Cardiac fibroblast (primary cell): ENCODE measurements around the gene ADAMTSL5.
"Not testable (repeated sequence)": the region's sequence is repeated elsewhere in the genome, so short reads cannot be mapped to it uniquely, and the experiment has no call there.

Experiments used
- DNase-seq, 2 donors: peaks; one replicate each; pipeline versions ENCODE4 v3.0.0 to v3.0.0-alpha.2; 2010; ENCODE audit warnings: low read depth in 2 of 2
- H3K4me3 ChIP-seq, 2 donors: replicated peaks in 1 of 2; 1 replicate in 1 of 2; 2 replicates in 1 of 2; pipeline ENCODE4 v1.5.1; 2011; ENCODE audit warnings: low read depth in 2 of 2, low read length in 2 of 2, mild to moderate bottlenecking in 2 of 2, moderate library complexity in 1 of 2
- TF ChIP-seq, protein P1 (sequence below): IDR thresholded peaks from one replicate; pipeline ENCODE4 v1.5.1; 2011; ENCODE audit warnings: low read depth, mild to moderate bottlenecking, low read length, inconsistent platforms

The ADAMTSL5 gene

DNA sequence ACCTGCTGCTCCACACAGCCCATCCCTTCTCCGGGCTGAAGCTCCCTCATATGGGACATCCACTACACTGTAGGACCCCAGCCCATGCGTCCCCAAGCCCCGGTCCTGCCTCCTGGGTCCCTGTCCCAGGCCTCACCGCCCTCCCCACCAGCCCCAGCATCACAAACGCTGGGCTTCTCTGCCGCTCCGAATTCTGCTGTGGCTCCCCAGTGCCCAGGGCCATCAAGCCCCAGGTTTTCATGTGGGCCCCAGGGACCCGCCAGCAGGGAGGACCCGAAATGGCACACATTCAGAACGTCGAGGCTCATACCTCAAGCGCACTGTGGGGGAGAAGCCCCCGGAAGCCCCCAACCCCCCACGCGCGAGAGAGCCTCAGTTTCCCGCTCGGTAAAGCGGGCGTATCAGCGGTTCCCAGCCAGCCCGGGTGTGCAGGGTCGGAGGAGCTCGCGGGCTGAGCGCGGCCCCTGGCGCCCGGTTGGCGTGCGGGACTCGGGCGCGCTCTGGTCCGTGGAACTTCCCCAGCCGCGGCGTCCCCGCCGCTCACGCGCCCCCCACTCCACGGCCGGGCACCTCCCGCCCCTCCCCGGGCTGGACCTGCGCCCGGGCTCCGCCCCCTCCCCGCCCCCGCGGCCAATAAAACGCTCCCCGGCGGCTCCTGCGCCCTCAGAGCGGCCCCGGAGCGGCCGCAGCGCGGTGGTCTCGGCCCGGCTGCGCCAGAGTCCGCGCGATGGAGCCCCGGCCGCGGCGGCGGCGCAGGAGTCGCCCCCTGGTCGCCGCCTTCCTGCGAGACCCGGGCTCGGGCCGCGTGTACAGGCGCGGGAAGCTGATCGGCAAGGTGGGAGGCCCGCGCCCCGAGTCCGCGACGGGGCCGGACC lies 10.8 kb upstream of the ADAMTSL5 start, which contains the start of gene PLK5:
Gene PLK5, plus strand, starts transcription at position 666 of the 875 bp plus-strand sequence. CDS start 2,920 bp downstream, outside the sequence.
- TF ChIP-seq, protein P1, sequence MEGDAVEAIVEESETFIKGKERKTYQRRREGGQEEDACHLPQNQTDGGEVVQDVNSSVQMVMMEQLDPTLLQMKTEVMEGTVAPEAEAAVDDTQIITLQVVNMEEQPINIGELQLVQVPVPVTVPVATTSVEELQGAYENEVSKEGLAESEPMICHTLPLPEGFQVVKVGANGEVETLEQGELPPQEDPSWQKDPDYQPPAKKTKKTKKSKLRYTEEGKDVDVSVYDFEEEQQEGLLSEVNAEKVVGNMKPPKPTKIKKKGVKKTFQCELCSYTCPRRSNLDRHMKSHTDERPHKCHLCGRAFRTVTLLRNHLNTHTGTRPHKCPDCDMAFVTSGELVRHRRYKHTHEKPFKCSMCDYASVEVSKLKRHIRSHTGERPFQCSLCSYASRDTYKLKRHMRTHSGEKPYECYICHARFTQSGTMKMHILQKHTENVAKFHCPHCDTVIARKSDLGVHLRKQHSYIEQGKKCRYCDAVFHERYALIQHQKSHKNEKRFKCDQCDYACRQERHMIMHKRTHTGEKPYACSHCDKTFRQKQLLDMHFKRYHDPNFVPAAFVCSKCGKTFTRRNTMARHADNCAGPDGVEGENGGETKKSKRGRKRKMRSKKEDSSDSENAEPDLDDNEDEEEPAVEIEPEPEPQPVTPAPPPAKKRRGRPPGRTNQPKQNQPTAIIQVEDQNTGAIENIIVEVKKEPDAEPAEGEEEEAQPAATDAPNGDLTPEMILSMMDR = no peak
- DNase-seq = no peak
- H3K4me3 ChIP-seq = no peak within 1 kb of the TSS

- no peak overlapping the region for H3K4me3 ChIP-seq
- TF ChIP-seq, protein P1 = no peak
- DNase-seq = no peak
Observed at GRCh38 chr19:1522838-1523237, 10.0 kb upstream of the ADAMTSL5 start.

DNA sequence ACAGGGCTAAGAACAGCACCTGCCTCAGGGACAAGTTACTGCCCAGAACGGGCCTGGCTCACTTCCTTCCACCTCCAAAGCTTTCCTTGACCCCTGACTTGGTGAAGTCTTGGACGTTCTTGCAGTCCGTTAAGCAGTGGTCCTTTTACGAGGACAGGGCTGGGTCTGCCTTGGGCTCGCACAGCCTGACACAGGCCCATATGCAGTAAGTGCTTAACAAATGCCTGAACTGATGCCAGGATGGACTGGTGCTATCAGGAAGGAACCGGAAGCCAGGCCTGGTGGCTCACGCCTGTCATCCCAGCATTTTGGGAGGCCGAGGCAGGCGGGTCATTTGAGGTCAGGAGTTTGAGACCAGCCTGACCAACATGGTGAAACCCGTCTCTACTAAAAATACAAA lies 9.2 kb upstream of the ADAMTSL5 start:
- TF ChIP-seq, protein P1 = no peak
- no peak overlapping the region for H3K4me3 ChIP-seq
- peak in 1 of 2 donors; percentile 38 for DNase-seq

GRCh38 chr19:1521636-1522035 lies 8.8 kb upstream of the ADAMTSL5 start:
- peak in 1 of 2 donors; percentile 47 for DNase-seq
- TF ChIP-seq, protein P1 = no peak
- H3K4me3 ChIP-seq = no peak overlapping the region

GRCh38 chr19:1520203-1520780 lies 7.5 kb upstream of the ADAMTSL5 start:
- no peak overlapping the region for H3K4me3 ChIP-seq
- TF ChIP-seq, protein P1 = no peak
- no peak for DNase-seq

- DNase-seq, H3K4me3 ChIP-seq: not testable (repeated sequence)
Observed at GRCh38 chr19:1519802-1520201, 7.0 kb upstream of the ADAMTSL5 start.

GRCh38 chr19:1518471-1518870 lies 5.7 kb upstream of the ADAMTSL5 start:
- H3K4me3 ChIP-seq = no peak overlapping the region
- TF ChIP-seq, protein P1 = no peak
- DNase-seq = no peak
